Stromal cell of bone marrow (primary cell): ENCODE results near the gene TSNAX.

Experiments
- DNase-seq: peaks from one replicate; pipeline ENCODE4 v3.0.0-alpha.2; 2012; ENCODE audit warnings: low read depth

TSNAX gene

GRCh38 chr1:231601824-231602672, 73.6 kb downstream of the TSNAX start:
- no peak for DNase-seq

- no peak for DNase-seq
Observed at GRCh38 chr1:231602673-231602984, 74.2 kb downstream of the TSNAX start.

GRCh38 chr1:231603598-231604275, 75.3 kb downstream of the TSNAX start:
- no peak for DNase-seq

GRCh38 chr1:231604276-231604621, 75.8 kb downstream of the TSNAX start:
- DNase-seq = no peak

DNA sequence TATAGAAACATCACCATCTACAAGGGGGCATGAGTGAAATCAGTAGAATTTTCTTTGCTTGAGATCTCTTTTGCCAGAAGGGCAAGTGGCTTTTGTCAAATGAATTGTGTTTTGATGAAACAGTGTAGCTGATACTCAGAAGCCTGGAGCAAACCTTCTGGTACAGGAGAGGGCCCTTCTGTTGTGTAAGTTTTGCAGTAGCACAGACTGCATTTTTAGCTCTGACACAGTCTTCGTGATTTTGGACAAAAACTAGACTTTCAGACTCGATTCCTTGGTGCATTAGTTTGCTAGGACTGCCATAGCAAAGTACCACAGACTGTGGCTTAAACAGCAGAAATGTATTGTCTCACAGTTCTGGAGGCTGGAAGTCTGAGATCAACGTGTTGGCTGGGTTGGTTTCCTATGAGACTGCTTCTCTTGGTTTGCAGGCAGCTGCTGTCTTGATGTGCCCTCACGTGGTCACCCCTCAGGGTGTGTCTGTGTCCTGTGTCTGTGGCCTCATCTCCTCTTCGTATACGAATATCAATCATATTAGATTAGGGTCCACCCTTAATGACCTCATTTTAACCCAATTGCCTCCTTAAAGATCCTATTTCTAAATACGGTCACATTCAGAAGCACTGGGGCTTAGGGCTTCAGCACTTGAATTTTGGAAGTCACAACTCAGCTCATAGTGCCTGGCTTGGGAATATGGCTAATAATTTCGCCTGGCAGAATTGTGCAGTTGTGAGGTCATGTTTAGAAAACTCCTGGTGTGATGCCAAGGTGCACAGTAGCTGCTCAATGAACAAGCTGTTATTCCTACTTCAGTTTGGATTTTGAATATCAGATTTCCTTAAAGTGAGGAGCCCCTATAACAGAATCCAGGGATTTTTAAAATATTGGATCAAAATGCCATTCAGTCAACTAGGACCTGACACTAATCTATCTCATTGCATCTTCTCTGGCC, 77.0 kb downstream of the TSNAX start:
- DNase-seq = no peak

DNA sequence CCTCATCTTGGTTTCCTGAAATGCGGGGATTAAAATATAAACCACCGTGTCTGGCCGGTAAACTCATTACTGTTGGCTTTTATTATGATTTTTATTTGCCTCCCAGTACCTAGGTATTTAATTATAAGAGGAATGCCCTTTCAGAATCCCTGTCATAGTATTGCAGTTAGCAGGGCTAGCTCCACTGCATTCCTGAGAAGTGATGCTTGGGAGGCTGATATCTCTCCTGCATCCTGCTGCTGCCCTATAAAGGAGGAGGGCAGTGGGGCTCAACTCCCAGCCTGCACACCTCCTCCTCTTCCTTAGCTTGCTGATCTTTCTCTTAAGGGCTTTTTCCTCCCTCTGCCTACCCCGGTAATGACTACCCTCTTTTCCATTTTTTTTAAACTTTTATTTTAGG, 78.2 kb downstream of the TSNAX start:
- DNase-seq = no peak

DNA sequence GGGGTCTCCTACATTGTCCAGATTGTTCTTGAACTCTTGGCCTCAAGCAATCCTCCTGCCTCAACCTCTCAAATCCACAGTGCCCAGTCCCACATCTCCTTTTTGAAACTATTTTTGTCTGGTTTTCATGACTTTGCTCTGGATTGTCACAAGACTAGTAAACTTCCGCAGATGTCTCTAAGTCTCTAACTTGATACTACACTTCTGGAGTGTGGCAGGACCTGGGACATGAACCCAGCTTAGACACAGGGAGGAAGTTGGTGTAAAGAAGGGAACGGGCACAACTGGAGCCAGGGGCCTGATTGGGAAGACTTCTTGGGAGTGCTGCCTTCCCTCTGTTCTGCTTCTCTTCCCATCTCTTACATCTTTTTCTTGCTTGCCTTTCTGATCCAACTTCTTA, 81.9 kb downstream of the TSNAX start:
- DNase-seq = no peak

- DNase-seq = no peak
Observed at GRCh38 chr1:231611111-231611510, 82.6 kb downstream of the TSNAX start.

- no peak for DNase-seq
Observed at GRCh38 chr1:231611851-231612250, 83.4 kb downstream of the TSNAX start.

DNA sequence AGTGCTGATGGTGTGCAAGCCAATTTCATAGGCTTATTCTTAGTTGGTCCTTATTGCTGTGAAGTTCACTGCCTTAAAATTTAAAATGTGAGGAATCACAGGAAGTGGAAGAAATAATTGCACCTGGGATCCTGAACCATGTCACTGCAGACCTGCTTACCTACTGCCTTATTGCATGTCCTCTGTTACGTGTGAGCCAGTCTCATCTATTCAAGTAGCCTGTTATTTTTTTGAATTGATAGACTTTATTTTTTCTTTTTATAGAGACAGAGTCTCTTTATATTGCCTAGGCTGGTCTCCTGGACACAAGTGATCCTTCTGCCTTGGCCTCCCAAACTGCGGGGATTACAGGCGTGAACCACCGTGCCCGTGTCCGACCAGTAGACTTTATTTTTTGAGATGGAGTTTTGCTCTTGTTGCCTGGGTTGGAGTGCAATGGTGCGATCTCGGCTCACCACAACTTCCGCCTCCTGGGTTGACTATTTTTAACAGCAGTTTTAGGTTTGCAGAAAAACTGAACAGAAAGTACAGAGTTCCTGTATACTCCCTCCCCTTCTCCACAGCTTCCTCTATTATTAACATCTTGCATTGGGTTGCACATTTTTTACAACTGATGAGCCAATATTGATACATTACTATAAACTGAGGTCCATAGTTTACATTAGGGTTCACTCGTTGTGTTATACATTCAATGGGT, 84.1 kb downstream of the TSNAX start:
- DNase-seq = no peak

DNA sequence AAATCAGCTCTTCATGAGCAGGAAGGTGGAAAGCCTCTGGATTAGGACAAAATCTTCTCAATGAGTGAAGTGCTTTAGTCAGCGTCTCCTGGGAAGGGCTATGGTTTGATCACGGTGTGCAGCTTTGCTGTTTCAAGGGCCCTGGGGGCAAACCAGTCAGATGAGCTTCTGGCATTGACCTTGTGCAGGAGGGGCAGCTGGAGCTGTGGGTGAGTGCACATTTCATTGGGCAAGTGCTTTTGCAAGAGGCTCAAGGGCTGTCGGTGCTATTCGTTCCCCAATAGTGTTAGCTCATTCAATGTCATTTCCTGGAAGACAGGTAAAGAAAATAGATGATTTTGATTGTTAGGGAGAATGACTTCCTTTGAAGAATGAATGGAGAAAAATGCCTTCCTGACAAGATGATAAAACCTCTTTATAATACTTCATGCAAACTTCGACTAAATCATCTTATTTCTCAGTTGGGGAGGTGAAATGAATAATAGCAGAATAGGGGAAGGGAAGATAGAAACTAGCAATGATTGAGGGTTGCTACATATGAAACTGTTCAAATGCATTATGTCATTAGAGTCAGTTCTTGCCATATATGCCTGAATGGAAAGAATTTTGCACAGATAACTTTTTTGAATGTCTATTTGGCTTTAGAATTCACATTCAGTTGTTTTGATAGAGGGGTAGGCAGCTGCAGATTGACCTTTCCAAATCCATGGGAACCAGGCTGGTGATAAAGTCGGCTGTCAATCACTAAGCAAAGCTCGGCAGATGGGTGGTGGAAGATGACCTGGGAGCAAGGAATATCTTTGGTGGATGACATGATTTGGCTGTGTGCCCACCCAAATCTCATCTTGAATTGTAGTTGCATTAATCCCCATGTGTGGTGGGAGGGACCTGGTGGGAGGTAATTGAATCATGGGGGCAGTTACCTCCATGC, 85.2 kb downstream of the TSNAX start:
- DNase-seq = no peak
